MV-4-11 (cell line): Measurements from ENCODE around the gene H6PD.

Experiments used
- DNase-seq: peaks from one replicate; lab custom pipeline; 2025; lab: John Stamatoyannopoulos, UW

Gene H6PD

DNA sequence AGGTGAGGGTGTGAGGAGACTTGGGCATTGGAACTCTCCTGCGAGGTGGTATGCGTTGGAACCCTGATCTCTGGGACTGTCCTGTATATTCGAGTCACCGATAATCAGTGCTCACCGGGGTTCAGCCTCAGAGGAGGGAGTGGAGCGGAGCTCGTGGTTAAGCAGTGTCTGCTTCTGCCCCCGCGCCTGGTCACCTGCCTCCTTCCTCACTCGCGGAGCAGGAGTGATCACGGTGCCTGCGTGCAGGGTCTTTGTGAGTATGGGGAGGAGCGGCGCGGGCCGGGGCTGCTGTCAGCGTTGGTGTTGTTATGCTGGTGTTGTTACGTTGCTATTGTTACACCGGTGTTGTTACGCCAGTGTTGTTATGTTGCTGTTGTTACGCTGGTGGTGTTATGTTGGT, 23.3 kb downstream of the H6PD start:
- DNase-seq = no peak

DNA sequence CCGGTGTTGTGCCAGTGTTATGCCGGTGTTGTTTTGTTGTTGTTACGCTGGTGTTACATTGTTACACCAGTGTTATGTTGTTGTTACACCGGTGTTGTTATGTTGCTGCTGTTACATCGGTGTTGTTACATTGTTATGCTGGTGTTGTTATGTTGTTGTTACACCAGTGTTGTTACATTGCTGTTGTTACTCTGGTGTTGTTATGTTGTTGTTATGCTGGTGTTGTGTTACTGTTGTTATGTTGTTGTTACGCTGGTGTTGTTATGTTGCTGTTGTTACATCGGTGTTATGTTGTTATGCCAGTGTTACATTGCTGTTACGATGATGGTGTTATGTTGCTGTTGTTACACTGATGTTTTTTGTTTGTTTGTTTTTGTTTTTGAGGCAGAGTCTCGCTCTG, 24.1 kb downstream of the H6PD start:
- DNase-seq = no peak

DNA sequence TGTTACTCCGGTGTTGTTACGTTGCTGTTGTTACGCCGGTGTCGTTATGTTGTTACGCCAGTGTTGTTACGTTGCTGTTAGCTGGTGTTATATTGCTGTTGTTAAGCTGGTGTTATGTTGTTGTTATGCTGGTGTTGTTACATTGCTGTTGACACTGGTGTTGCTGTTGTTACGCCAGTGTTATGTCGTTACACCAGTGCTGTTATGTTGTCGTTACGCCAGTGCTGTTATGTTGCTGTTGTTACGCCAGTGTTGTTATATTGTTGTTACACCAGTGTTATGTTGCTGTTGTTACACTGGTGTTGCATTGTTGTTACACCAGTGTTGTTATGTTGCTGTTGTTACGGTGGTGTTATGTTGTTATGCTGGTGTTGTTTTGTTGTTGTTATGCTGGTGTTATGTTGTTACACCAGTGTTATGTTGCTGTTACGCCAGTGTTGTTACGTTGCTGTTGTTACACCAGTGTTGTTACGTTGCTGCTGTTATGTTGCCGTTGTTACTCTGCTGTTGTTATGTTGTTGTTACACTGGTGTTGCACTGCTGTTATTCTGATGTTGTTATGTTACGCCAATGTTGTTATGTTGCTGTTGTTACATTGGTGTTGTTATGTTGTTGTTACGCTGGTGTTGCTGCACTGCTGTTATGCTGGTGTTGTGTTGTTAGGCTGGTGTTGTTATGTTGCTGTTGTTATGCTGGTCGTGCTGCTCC, 25.6 kb downstream of the H6PD start:
- no peak for DNase-seq

DNA sequence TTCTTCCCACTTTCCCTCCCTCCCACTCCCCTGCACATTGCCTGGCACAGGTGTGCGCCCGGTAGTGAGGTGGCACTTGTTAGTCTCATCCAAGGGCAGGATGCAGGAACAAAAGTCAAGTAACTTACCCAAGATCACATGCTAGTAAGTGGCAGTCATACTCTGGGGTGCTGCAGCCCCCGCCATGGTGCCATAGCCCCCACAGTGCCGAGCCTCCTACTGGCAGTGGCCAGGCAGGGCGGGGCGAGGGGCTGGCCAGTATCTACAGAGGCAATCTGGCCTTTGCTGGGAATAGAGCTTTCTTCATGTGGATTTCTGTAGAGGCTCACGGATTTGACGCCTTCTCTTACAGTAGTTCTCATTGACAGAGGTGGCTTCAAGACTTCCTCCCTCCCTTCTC, 26.9 kb downstream of the H6PD start:
- DNase-seq = peak; percentile 3

DNA sequence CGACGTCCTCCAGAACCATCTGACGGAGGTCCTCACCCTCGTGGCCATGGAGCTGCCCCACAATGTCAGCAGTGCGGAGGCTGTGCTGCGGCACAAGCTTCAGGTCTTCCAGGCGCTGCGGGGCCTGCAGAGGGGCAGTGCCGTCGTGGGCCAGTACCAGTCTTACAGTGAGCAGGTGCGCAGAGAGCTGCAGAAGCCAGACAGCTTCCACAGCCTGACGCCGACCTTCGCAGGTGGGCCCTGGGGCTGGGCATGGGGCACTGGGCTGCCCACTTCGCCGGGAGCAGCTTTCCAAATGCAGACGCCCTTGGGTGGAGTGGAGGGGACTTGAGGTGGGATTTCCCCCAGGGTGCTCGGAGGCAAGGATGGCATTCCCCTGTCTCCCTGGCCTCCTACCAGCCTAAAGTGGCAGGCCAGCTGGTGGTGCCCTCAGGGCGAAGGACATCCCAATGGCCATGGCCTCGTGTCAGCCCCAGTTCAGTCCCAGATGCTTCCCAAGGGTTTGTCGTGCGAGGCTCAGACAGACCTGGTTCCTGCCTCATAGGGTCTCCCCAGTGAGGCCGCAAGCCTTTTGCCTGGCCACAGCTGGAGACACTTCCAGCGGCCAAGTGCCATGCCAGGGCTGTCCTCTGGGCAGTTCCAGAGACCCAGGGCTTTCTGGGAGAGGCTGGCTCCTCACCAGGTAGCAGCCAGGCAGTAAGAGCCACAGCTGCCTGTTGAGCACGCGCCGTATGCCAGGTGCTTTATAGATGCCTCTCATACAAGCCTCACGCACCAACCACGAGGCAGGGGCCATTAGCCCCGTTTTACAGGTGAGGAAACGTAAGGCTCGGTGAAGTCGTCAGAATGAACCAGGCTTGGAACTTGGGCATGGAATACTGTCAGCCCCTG, 27.8 kb downstream of the H6PD start:
- no peak for DNase-seq

DNA sequence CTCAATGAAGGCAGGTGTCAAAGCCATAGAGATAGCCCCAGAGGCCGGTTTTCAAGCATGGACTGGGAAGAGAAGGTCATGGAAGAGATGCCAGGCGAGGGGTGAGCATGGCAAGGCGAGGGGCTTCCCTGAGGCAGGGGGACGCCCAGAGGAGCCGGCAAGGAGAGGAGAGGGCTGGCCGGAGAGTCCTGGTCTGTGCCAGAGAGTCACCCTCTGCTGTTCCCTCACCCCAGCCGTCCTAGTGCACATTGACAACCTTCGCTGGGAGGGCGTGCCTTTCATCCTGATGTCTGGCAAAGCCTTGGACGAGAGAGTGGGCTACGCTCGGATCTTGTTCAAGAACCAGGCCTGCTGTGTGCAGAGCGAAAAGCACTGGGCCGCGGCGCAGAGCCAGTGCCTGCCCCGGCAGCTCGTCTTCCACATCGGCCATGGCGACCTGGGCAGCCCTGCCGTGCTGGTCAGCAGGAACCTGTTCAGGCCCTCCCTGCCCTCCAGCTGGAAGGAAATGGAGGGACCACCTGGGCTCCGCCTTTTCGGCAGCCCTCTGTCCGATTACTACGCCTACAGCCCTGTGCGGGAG, 28.8 kb downstream of the H6PD start:
- no peak for DNase-seq

DNA sequence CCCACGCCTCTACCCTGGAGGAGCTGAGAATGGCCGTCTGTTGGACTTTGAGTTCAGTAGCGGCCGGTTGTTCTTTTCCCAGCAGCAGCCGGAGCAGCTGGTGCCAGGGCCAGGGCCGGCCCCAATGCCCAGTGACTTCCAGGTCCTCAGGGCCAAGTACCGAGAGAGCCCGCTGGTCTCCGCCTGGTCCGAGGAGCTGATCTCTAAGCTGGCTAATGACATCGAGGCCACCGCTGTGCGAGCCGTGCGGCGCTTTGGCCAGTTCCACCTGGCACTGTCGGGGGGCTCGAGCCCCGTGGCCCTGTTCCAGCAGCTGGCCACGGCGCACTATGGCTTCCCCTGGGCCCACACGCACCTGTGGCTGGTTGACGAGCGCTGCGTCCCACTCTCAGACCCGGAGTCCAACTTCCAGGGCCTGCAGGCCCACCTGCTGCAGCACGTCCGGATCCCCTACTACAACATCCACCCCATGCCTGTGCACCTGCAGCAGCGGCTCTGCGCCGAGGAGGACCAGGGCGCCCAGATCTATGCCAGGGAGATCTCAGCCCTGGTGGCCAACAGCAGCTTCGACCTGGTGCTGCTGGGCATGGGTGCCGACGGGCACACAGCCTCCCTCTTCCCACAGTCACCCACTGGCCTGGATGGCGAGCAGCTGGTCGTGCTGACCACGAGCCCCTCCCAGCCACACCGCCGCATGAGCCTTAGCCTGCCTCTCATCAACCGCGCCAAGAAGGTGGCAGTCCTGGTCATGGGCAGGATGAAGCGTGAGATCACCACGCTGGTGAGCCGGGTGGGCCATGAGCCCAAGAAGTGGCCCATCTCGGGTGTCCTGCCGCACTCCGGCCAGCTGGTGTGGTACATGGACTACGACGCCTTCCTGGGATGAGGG, 29.7 kb downstream of the H6PD start:
- no peak for DNase-seq

DNA sequence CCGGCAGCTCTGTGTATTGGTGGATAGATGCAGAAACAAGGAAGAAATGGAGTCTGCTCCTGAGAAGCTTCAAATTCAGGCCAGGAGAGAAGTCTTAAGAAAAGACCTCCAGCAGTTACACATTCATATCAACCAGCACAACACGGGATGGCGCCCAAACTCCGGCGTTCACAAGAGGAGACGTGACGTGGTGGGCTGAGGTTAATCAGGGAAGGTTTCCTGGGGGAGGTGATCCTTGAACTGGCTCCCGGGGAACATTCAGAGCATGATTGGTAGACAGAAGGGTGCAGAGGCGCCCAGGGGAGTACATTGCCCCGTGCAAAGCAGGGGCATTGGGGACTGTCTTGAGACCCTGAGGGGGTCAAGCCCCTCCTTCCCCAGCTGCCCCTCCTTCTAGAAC, 30.5 kb downstream of the H6PD start:
- DNase-seq = no peak

DNA sequence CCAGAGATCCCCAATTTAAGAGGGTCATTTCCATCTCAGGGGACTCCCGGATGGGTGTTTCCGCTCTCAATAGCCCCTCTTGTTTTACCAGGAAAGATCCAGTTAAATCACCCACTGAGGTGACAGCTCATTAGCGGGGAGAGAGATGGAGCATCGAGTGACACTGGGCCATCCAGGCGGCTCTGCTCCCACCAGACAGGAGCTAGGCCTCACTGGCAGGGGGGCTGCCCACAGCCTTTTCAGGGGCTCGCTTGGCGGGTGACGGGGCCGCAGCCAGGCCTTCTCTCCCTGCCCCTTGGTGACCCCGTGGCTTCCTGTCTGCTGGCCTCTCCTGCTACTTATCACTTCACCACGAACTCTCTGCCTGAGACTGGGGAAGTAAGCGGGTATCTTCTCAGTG, 31.4 kb downstream of the H6PD start:
- DNase-seq = peak; percentile 24

DNA sequence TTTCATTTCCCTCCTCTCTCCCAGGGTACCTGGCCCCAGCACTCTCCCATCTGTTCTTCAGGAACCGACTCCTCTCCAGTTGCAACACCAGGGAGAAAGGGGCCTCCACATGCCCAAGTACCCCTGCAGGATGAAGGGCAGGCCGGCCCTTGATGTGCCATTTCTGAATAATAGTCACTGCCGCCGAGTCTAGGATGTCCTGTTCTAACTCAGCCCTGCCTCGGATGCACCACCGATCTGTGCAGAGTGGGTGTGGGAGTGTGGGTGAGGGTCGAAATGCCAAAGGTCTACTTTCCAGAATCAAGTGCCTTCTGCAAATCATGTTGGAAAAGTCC, 32.7 kb downstream of the H6PD start:
- no peak for DNase-seq

DNA sequence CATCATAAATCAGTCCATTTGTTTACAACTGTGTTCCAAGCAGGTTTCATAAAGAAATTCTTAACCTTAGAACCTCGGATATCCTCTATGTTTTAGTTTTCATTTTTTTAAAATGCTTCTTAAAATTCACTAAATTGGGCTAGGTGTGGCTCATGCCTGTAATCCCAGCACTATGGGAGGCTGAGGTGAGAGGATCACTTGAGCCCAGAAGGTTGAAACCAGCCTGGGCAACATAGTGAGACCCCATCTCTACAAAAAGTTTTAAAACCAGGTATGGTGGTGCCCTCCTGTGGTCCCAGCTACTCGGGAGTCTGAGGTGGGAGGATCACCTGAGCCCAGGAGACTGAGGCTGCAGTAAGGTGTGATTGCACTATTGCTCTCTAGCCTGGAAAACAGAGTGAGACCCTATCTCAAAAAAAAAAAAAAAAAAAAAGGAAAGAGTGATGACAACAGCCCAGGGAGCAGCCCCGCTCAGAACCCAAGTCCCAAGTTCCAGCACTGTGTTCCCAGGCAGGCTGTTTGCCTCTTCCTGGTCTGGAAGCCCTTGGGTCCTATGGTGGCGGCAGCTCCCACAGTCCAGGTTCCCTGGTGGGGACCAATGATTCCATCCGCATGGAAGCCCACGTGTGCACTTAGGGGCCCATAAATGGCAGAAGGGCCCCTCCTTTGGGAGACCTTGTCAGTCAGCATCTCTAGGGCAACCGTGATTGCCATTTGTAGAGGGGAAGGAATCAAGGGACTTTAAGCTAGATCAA, 33.4 kb downstream of the H6PD start:
- no peak for DNase-seq

DNA sequence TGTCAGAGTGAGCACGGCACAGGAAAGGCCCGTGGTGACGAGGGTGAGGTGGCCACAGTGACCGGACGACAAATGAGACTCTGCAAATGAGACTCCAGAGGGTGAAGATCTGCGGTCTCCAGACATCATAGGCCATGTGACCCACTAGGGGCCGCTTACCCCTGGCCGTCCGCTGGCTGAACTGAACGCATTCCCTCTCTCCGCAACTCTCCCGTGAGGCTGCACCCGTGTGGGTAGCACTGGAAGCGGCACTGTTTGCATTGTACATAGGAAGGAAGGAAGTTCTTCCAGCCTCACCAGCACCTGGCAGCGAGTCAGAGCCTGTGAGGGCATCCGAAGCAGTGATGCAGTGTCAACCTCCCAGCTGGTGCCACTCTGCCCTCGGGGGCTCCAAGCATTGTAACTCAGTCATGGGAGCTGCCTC, 34.5 kb downstream of the H6PD start:
- DNase-seq = no peak

DNA sequence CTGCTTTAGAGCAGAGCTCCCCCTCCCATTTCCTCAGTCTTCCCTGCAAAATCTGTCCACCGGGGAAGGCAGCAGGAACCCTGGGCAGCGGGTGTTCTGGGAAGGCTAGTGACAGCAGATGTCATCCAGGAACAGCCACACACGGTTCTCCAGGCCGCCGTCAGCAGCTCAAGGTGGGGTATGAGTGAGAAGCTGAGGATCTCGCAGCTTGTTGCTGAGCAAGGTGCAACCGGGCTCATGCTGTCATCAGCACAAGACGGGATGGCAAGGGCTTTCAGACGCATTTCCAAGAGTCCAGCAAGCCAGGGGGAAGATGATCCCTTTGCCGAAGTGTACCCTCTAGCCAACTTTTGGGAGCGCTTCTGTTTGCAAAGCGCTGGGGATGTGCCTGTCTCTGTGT, 35.1 kb downstream of the H6PD start:
- DNase-seq = no peak

DNA sequence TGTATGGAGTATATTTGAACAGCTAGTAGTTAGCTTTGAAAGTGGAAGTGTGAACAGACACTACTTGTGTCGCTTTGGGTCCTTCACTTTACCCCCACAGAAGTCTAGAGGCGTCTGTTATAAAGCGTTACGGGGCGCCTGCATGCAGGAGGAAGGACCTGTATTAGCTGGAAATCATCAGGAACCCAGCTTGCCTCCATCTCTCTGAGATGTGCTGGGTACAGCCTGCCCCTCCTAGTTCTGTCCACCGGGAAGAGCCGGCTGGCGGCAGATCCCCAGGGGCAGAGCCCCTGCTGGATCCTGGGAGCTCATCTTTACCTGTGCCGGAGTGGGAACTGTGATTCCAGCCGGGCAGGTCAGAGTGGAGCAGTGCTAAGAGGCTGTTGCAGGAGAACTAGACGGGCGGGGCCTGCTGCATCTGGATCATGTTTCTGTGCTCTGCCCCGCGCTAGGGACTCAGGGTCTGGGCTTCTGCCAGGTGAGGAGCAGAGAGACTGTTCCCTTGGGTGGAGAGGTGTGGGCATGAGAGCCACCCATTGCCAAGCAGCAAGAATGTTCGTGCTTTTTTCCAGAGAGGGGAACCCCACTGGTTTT, 35.8 kb downstream of the H6PD start:
- no peak for DNase-seq

DNA sequence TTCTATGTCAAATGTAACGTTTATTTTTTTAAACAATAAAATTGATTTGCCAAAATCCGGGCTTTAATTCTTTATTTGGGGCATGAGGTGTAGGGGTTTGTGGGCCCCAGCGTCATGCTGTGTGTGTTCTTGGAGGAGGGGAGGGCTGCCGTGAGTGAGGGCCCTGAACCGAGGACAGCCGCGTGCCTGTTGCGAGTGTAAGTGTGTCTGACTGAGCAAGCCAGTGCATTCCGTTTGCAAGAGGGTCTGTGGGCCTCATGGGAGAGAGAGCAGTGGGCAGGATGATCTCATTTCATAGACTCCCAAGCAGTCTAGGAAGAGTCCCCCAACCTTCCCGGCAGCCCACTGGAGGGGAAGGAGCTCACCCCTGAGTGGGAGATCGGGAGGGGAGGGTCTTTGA, 36.7 kb downstream of the H6PD start:
- DNase-seq = no peak

DNA sequence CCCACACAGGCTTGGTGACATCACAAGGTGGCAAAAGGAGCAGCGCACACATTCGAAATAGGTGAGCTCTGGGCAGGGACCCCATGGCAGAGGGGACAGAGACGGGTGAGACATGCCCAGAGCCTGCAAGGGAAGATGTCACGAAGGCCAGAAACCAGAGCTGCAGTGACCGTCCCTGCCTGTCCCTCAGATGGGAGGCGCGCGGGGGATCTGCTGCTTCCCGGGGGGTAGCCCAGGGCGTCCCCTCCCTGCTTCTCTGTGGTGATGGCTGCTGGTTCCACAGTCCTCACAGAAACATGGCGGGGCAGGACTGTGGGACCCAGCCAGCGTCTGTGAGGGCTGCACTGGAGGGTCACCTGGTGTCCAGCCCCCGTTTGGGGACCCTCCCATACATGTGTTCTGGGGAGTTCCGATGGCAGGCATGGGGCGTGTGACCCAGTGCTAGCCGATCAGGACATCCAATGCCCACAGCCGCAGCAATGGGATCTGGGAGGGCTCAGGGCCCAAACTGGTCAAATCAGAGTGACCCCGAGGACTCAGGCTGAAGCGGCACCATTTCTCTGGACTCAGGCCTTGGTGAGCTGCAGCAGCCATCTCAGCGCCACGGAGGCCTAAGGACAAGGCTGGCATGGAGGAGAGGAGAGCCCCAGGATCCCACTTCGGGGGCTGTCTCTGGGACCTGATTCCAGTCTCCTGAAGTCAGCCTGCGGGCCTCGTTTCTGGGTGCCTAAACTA, 37.5 kb downstream of the H6PD start:
- no peak for DNase-seq

DNA sequence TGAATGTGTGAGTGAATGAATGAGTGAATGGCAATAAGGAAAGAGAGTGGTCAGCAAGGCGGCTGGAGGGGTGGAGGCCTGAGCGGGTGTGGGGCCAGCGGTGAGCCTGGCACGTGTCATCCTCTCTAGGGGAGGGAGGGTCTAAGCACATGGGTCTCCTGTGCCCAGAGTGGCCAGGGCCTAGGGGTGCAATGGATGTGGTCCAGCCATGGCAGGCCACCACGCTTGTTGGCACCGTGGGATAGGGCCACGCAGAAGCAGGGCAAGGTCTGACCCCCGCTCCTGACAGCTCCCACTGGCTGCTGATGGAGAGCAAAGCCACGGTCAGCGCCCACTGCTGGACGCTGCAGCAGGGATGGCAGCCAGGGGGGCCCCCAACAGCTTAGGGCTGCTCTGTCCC, 38.6 kb downstream of the H6PD start:
- DNase-seq = no peak

DNA sequence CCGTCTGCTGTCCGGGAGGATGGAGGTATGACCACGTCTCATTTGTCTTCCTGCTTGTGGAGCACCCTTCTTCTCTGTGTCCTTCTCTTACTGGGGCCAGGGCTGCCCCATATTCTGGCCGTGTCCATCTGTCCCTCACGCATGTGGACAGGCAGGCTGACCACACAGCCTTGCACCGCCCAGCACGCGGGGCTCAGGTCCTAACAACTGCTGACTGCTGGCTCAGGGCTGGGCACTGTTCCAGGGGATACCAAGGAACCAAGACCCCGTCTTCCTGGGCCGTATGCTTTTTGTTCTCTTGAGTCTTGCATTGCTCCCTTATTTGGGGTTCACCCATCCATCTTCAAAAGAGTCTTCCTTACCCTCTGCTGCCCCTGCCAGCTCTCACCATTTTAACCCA, 40.6 kb downstream of the H6PD start:
- no peak for DNase-seq

DNA sequence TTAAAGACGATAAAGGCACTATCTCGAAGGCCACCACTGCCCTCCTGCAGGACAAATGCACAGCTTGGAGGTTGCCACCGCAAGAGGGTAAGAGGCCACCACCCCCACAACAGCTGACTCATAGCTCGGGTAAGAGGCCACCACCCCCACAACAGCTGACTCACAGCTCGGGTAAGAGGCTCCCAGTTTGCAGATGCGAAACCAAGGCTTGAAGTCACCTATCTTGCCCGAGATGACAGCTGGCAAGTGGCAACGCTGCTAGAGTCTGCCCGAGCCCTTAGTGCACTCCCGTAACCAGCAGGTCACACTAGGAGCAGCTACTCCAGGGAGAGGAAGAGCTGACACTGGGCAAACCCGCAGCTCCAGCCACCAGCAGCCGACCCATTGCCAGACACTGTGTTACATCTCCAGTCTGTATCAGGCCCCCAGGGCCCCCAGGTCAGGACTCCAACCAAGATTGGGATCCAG, 41.0 kb downstream of the H6PD start:
- DNase-seq = peak; percentile 96

DNA sequence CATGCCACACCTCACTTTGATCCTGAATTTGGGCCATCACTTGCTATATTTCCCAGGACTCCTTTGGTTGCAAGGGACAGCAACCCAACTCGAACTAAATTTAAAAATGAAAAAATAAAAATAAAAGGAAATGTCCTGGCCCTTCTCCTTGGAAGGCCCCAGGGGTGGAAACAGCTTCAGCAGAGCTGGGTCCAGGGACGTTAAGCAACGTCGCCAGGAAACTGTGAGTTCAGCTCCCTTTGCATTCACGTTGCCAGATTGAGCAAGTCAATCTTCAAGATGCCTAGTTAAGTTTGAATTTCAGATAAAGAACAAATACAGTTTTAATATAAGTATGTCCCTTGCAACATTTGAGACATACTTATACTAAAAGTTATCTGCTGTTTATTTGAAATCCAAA, 43.5 kb downstream of the H6PD start:
- no peak for DNase-seq
